Measurements from ENCODE around the gene HCLS1. TPM values are rescaled to one million over a fixed set of nuclear protein-coding genes. Genes with fewer than 3 reads are reported as not detected.

The HCLS1 gene
- polyA plus RNA-seq, 4 donors: 5.0 to 8.8 (median 7.8) TPM

DNA sequence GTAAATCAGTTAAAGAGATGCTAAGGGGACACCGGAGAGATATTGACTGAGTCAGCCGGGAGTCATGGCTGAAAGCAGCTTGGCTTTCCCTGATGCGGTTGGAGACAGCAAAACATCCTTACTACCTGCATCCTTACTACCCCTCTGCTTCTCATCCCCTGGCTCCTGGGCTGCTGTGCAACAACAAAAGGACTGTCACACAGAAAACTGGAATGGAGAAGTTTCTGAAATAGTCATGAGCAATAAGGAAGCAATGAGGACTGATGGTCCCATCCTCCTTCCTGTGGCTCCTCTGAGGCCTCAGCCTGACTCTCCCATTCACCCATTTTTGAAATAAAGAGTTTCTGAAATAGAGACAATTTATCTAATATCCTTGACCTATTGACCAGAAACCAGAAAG is 1.1 kb downstream of the HCLS1 start:
- no peak for DNase-seq (ENCODE audit: low read depth in 4 of 4, low spot score in 3 of 4)

GRCh38 chr3:121658716-121659435 is 1.8 kb downstream of the HCLS1 start:
- no peak for DNase-seq (ENCODE audit: low read depth in 4 of 4, low spot score in 3 of 4)

- DNase-seq (ENCODE audit: low read depth in 4 of 4, low spot score in 3 of 4): no peak
Measured at GRCh38 chr3:121654493-121655385, 6.0 kb downstream of the HCLS1 start.

- no peak for DNase-seq (ENCODE audit: low read depth in 4 of 4, low spot score in 3 of 4)
Measured at GRCh38 chr3:121651684-121652083, 9.0 kb downstream of the HCLS1 start.

GRCh38 chr3:121649645-121650044 is 11.1 kb downstream of the HCLS1 start:
- DNase-seq (ENCODE audit: low read depth in 4 of 4, low spot score in 3 of 4): no peak

GRCh38 chr3:121648219-121648958 is 12.3 kb downstream of the HCLS1 start:
- DNase-seq (ENCODE audit: low read depth in 4 of 4, low spot score in 3 of 4): no peak

DNA sequence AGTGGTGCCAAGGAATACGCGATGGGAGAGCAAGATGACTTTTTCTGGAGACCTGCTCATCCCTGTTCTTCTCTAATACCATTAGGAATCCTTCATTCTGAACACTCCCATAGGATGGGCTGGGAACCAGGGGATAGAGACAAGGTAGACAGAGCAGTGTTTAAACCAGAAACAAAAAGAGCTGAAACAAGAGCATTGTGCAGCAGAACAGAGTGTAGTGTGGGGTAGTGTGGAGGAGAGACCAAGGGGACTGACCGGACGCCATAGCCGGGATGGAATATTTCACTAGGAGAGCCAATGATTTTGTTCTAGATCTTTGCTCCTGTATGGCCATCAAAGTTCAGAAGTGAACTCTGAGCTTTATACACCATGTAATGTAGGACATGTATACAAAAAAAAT is 15.6 kb downstream of the HCLS1 start:
- DNase-seq (ENCODE audit: low read depth in 4 of 4, low spot score in 3 of 4): no peak

DNA sequence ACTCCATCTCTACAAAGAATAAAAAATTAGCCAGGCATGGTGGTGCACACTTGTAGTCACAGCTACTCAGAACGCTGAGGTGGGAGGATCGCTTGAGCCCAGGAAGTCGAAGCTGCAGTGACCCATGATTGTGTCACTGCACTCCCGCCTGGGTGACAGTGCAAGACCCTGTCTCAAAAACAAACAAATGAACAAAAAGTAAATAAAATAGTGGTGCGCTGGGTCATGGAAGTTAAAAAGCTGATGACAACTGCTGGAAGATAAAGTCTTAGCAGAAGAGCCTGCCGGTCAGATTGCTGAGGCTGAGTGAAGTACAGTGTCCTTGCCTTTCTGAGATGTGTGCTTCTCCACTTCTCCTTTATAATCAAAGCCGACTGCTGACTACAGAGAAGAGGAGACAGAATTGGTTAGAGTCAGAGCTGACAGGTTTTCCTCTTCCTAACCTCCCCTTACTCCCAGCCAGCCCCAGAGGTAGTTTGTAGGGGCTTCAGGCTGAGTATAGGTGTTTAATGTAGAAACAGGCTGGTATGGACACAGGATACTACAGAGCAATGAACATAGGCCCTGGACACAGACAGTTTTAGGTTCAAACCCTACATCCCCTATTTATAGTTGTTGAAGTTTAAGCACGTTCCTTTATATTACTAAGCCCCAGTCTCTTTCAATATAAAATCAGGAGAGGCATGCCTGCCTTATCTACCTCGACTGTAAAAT is 17.9 kb downstream of the HCLS1 start:
- no peak for DNase-seq (ENCODE audit: low read depth in 4 of 4, low spot score in 3 of 4)

DNA sequence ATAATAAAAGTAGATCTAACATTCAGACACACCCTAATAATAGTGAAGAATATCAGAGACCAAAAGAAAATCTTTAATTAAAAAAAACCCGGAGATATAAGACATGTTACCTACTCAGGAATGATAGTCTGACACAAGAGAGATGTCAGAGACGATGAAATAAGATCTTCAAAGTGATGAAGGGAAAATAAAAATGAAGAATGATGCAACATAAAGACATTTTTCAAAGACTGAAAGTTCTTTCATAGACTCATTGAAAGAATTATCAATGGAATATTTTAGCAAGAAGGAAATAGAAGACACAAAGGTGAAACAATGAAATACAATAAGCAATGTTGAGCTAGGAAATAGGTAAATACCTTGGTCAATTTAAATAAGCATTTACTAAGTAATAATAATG is 19.6 kb downstream of the HCLS1 start:
- no peak for DNase-seq (ENCODE audit: low read depth in 4 of 4, low spot score in 3 of 4)

DNA sequence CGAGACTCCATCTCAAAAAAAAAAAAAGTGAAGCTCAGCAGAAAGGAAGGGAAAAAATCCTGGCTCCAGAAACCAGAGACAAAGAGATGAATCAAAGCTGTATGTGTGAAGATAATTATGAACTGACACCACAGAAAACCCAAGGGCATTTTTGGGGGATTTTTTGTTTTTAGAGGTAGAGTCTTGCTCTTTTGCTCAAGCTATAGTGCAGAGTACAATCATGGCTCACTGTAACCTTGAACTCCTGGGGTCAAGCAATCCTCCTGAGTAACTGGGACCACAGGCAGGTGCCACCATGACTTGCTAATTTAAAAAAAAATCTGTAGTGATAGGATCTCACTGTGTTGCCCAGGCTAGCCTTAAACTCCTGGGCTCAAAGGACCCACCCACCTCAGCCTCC is 22.8 kb downstream of the HCLS1 start:
- no peak for DNase-seq (ENCODE audit: low read depth in 4 of 4, low spot score in 3 of 4)

DNA sequence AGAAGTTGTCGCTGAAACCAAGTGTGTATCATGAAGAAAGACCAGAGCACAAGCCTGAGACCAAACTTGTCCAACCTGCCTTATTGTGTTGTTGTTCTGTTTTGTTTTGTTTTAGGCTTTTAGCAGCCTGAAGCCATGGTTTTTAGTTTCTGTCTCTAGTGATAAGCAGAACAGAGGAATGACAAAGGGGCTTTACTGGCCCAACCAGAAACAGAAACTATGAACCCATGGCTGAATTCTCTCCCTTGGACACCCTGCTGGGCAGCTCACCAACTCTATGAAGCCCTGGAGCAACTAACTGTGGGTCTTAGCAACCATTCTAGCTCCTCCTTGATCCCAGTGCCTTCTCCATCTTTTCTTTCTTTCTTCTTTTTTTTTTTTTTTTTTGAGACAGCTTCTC is 30.3 kb downstream of the HCLS1 start:
- no peak for DNase-seq (ENCODE audit: low read depth in 4 of 4, low spot score in 3 of 4)

GRCh38 chr3:121629601-121630000 is 31.1 kb downstream of the HCLS1 start:
- no peak for DNase-seq (ENCODE audit: low read depth in 4 of 4, low spot score in 3 of 4)

DNA sequence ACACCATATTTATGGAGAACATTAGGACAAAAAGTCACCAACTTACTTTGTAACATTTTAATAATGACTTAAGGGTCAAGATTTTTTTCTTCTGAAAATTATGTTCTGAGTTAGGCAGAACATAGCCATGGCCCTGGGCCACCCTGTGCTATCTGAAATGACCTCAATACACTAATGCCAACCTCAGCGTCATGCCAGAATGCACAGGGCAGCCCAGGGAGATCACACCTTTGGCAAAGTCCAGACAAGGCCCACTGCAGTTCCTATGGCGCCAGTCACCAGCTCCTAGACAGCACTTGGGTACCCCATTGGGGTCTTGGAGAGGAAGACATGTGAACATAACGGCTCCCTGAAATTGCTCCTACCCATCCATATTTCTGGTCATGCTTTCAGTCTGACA is 33.1 kb downstream of the HCLS1 start:
- DNase-seq (ENCODE audit: low read depth in 4 of 4, low spot score in 3 of 4): no peak

- no peak for DNase-seq (ENCODE audit: low read depth in 4 of 4, low spot score in 3 of 4)
Measured at GRCh38 chr3:121627211-121627610, 33.5 kb downstream of the HCLS1 start.

- no peak for DNase-seq (ENCODE audit: low read depth in 4 of 4, low spot score in 3 of 4)
Measured at GRCh38 chr3:121626495-121626894, 34.2 kb downstream of the HCLS1 start.

DNA sequence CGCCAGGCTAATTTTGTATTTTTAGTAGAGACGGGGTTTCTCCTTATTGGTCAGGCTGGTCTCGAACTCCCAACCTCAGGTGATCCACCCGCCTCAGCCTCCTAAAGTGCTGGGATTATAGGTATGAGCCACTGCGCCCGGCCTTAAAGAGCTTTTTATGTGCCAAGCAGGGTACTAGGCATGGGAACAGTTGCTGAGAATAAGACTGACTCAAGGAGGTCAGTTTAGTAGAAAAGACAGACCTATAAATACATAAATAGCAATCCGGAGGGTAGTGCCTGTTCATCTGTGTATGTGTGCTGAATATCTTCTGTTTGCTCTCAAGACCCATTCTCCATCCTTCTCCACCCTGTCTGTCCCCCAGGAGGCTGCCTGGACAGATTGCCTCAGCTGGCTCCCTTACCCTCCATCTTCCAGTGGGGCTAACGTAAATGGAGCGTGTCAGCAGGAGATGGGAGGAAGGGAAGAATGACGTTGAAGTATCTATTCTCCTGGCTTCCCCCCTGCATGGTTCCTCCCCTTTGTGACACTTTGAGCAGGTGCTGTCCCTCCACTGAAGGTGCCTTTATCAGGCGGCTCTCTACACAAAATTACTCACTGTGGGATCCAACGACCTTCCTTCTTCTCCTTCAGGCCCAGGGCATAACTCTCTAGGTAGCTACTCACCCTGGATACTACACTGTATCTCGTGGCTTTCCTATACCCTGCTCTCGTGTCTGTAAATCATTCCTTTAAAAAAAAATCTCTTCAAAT is 36.4 kb downstream of the HCLS1 start:
- peak in 1 of 4 donors; percentile 6 for DNase-seq (ENCODE audit: low read depth in 4 of 4, low spot score in 3 of 4)

- no peak for DNase-seq (ENCODE audit: low read depth in 4 of 4, low spot score in 3 of 4)
Measured at GRCh38 chr3:121621491-121621890, 39.2 kb downstream of the HCLS1 start.

DNA sequence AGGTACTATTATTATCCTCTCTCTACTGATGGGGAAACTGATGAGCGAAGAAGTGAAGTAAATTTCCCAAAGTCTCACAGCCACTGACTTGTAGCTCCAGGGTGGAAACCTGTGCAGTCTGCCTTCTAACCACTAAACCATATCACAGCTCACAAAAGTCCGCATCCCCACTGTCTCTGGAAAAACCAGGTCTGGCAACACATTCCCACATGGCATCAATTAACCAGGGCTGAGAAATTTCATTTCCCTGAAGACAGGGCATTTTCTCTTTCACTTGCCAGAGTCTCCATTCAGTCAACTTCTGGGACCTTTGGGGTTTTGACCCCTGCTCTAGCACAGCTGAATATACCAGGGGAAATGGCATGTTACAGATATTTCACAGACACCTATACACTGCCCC is 41.0 kb downstream of the HCLS1 start:
- no peak for DNase-seq (ENCODE audit: low read depth in 4 of 4, low spot score in 3 of 4)

DNA sequence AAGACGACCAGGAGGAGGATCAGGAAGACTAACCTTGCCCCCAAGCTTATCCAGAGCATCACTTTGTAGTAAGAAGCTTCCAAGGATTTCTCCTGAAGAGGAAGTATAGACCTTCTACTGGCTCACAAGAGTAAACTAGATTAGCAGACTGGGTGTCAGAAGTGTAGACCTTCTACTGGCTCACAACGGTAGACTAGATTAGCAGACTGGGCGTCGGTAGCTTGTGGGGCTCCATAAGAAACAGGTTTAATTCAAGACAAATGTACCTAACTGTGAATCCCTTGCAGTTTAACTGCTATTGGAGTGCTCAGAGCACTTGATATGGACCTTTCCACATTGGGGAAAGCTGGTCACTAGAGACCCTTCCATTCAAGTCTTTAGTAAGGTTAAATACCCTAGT is 54.6 kb downstream of the HCLS1 start:
- no peak for DNase-seq (ENCODE audit: low read depth in 4 of 4, low spot score in 3 of 4)

- DNase-seq (ENCODE audit: low read depth in 4 of 4, low spot score in 3 of 4): no peak
Measured at GRCh38 chr3:121604759-121605158, 55.9 kb downstream of the HCLS1 start.
